ENCODE results near the gene ADGRA1.

ADGRA1 gene

DNA sequence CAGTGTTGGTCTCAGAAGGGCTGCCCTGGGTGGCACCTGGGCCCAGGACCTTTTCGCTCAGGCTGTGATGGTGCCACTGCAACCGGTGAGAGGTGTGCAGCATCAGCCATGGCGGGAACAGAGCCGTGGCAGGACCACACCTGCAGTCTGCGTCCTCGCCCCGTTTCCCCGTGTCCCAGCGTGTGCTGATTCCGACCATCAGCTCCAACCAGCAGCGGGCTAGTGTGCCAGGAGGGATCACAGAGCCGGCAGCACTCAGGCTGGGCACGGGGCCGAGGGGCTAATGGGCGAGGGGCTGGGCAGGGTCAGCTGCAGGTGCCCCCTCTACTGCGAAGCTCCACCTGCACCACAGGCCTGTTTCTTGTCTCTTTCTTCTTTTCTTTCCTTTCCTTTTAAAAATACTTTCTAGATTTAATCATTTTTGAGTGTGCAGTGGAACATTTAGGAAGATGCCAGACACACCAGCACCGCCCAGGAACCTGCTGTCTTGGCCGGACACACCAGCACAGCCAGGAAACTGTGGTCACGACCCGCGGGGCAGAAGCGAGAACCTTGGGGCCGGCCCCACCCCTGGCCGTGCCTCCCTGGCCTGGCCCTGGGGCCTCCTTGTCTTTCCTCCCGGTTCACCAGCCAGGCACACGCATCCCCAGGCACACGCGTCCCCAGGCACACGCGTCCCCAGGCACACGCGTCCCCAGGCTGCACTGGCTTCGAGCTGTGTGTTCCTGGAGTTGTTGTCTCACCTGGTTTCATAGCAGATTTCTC, 34.6 kb downstream of the ADGRA1 start:
- DNase-seq (ENCODE audit: low read depth): no peak
- no peak overlapping the region for H3K4me3 ChIP-seq (replicated peaks; ENCODE audit: low read depth, low read length)
- TF ChIP-seq, protein P1, sequence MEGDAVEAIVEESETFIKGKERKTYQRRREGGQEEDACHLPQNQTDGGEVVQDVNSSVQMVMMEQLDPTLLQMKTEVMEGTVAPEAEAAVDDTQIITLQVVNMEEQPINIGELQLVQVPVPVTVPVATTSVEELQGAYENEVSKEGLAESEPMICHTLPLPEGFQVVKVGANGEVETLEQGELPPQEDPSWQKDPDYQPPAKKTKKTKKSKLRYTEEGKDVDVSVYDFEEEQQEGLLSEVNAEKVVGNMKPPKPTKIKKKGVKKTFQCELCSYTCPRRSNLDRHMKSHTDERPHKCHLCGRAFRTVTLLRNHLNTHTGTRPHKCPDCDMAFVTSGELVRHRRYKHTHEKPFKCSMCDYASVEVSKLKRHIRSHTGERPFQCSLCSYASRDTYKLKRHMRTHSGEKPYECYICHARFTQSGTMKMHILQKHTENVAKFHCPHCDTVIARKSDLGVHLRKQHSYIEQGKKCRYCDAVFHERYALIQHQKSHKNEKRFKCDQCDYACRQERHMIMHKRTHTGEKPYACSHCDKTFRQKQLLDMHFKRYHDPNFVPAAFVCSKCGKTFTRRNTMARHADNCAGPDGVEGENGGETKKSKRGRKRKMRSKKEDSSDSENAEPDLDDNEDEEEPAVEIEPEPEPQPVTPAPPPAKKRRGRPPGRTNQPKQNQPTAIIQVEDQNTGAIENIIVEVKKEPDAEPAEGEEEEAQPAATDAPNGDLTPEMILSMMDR (IDR thresholded peaks at IDR 0.05; ENCODE audit: low read length, missing control alignments): no peak

DNA sequence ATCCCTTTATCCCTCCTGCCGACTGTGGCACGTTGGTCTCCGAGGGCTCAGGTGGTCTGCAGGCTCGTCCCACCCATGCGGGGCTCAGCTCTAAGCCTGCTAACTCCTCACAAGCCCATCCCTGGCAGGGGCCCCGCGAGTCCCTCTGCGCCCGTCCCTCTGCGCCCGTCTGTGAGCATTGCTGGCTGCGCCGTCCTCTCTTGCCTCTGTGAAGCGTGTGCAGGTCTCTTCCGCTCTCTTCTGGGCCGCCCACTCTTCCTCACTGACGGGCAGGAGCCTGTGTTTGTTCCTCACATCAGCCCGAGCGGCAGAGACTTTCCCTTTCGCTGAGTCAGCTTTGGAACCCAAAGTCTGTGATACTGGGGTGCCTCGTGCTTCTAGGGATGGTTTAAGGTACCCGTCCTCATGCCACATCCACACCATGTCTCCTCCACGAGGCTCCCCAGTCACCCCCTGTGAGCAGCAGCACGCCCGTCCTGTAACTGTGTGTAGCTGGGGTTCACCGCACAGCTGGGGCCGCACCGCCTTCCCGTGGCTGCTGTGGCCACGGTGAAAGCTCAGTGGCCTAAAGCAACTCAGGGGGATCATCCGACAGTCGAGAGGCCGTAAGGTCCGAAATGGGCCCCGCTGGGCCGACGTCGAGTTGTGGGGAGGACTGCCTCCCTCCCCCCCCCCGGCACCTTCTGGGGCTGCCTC, 35.5 kb downstream of the ADGRA1 start:
- TF ChIP-seq, protein P1 (IDR thresholded peaks at IDR 0.05; ENCODE audit: low read length, missing control alignments): no peak
- no peak for DNase-seq (ENCODE audit: low read depth)
- H3K4me3 ChIP-seq (replicated peaks; ENCODE audit: low read depth, low read length): no peak overlapping the region

DNA sequence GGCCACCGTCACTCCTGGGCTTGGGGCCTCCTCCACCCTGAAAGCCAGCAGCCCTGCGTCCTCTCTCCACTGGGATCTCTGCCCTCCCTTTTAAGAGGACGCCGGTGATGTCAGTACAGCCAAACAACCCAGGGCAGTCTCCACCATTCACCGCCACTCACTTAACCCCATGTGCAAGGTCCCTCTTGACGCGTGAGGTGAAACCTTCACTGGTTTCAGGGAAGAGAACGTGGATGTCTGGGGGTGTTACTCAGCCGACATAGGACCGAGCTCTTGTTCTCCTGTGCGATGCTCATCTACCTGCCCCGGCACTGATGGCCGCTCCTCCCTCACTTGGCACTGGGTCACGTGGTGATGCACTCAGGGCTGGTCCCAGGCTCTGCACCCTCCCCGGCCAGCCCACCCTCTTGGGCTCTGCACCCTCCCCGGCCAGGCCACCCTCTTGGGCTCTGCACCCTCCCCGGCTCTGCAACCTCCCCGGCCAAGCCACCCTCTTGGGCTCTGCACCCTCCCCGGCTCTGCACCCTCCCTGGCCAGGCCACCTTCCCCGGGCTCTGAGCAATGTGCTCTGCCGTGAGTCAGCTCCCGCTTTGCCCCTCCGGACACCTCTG, 36.1 kb downstream of the ADGRA1 start:
- no peak overlapping the region for H3K4me3 ChIP-seq (replicated peaks; ENCODE audit: low read depth, low read length)
- TF ChIP-seq, protein P1 (IDR thresholded peaks at IDR 0.05; ENCODE audit: low read length, missing control alignments): no peak
- no peak for DNase-seq (ENCODE audit: low read depth)

DNA sequence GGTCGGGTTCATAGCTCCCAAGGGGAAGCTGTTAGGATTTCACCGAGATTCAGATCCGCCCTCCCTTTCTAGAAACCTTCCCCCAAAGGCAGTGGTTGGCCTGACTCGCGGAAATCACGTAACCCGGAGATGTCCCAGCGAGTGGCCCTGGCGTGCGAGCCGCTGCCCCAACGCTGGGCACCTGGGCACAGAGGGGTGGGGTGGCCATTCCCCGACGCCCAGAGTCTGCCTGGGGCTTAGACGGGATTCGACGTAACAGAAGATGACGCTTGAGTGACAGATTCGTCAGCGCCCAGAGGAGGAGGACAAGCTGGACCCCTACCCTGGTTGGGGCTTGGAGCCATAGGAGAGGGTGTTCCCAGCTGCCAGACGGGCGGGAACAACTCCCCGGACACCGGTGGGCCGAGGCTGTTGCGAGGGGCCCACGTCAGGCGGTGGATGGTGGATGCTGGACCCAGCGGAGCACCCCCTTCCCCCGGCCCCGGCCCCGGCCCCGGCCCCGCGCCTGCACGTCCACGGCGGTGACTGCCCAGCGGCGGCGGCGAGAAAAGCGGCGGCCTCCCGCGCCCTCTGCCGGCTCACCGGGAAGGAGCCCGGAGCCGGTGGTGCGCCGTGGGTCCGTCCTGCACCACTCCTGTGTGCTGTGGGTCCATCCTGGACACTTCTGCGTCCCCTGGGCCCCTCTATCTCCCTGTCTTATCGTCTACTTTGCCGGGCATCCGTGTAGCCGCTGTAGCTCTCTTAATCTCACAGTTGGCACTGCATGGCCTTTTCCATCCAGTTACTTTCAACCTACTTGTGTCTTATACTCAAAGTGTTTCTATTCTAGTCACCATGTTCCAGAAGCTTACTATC, 36.9 kb downstream of the ADGRA1 start:
- TF ChIP-seq, protein P1 (IDR thresholded peaks at IDR 0.05; ENCODE audit: low read length, missing control alignments): peak; percentile 29
- no peak overlapping the region for H3K4me3 ChIP-seq (replicated peaks; ENCODE audit: low read depth, low read length)
- DNase-seq (ENCODE audit: low read depth): peak; percentile 10

DNA sequence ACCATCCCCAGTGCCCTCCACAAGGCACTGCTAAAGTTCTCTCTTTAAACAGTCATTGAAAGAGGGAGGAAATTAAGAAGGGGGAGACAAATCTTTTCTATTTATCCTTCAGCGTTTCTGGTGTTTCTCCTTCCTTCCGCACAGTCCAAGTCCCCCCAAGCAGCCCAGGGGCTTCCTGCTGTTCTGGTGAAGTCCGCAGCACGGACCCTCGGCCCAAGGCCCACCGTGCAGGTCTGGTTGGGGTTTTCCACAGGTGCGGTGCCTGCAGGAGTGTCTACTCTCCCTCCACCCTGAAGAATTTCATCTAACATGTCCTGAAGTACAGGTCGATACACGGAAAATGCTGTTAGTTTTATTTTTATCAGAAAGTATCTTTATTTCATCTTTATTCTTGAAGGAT, 38.2 kb downstream of the ADGRA1 start:
- H3K4me3 ChIP-seq (replicated peaks; ENCODE audit: low read depth, low read length): no peak overlapping the region
- no peak for DNase-seq (ENCODE audit: low read depth)
- TF ChIP-seq, protein P1 (IDR thresholded peaks at IDR 0.05; ENCODE audit: low read length, missing control alignments): no peak

DNA sequence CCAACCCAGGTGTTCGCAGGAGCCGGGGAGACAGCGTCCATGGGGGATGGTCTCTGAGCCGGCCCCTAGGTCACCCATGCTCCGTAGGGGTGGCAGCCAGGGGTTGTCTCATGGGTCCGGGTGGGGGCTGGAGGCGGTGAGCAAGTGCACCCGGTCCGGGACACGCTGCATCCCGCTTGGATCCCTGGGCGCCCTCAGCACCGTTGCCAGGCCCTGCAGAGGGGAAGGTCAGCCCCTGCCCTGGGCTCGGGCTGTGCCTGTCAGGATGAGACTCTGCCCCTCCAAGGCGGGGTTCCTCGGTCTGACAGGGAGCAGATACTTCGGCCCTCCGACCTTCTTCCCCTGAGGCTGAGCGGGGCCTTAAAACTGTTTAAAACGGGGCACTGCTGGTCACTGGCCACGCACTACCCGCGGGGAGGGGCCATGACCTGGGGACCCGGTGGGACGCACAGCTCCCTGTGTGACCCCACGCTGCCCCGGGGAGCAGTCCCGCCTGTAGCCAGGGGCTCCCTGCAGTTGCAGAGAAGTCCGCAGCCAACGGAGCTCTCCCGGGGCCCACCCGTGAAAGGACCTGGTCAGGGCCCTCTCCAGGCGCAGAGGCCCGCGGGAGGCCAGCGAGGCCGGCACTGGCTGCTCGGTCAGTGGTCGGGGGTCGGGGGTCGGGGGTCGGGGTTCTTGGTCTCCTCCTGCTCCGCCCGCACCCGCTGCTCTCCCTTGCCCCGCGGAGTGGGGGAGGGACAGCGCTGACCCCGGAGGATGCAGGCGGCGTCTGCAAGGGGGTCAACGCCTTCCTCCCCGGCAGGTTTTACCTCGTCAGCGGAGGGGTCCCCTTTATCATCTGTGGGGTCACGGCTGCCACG, 38.9 kb downstream of the ADGRA1 start:
- H3K4me3 ChIP-seq (replicated peaks; ENCODE audit: low read depth, low read length): no peak overlapping the region
- TF ChIP-seq, protein P1 (IDR thresholded peaks at IDR 0.05; ENCODE audit: low read length, missing control alignments): no peak
- DNase-seq (ENCODE audit: low read depth): no peak

Measured in fibroblast of pulmonary artery (primary cell).